Mucosa of descending colon (tissue), 3 donors: ENCODE data around the gene DCAF7. TPM values are rescaled to one million over a fixed set of nuclear protein-coding genes. Genes with fewer than 3 reads are reported as not detected.

Source experiments
- ATAC-seq: fragments of 200-7000 bp; cut with Tn5 transposase; one replicate; pipeline ENCODE4 v1.9.1; 2020; ENCODE audit warnings: mild to moderate bottlenecking, moderate library complexity
- DNase-seq, 3 donors: peaks; one replicate each; pipeline ENCODE4 v3.0.0-alpha.2; 2020
- H3K36me3 ChIP-seq: fragments of 200-600 bp; one replicate; pipeline ENCODE4 v1.8.0; 2021; ENCODE audit warnings: low read depth, mild to moderate bottlenecking
- H3K4me1 ChIP-seq: fragments of 200-600 bp; one replicate; pipeline ENCODE4 v1.8.0; 2021; ENCODE audit warnings: low read depth, mild to moderate bottlenecking
- H3K4me3 ChIP-seq: fragments of 200-600 bp; one replicate; pipeline ENCODE4 v1.8.0; 2021; ENCODE audit warnings: mild to moderate bottlenecking
- H3K9me3 ChIP-seq: fragments of 200-600 bp; one replicate; pipeline ENCODE4 v1.8.0; 2021; ENCODE audit warnings: mild to moderate bottlenecking
- intact Hi-C, 2 donors: fragments of 100-400 bp; cut with DNase I in 1 of 2; cut with micrococcal nuclease in 1 of 2; formaldehyde crosslinking; loops; one replicate each; pipeline versions ENCODE4 v1.11.0 to v1.11.1; 2022; cut with DNase I, micrococcal nuclease
- total RNA-seq, 3 donors: library from RNA; stranded (reverse); fragmentation: NEBNext Ultra II Directional in 2 of 3; extraction: Animal tissue kit (Norgen Biotek cat#: 25700) in 2 of 3; gene quantifications; one replicate each; pipeline versions ENCODE4 v1.2.1 to v1.2.4, GENCODE V29; 2021 to 2023
- TF ChIP-seq, protein P1 (sequence below): fragments of 200-600 bp; IDR thresholded peaks from one replicate; pipeline ENCODE4 v1.8.0; 2022; ENCODE audit warnings: antibody characterized with exemption, mild to moderate bottlenecking
- donor health status: DM: no; HTN: no; CAD: no; lungs with moderate emphysema.
- donor health status: DM: no; HTN: no; CAD: no.
- donor health status: DM: no; HTN: yes; CAD: no.

DCAF7 gene
- total RNA-seq, 3 donors from 2014 or later = 69.0 to 87.3 (median 84.9) TPM

GRCh38 chr17:63538693-63539595, 11.3 kb upstream of the DCAF7 start:
- H3K4me3 ChIP-seq = no peak overlapping the region

GRCh38 chr17:63540590-63540989, 9.7 kb upstream of the DCAF7 start:
- DNase-seq (no peak), ATAC-seq (no peak)
- no peaks in the 10 kb centered on the region for H3K36me3 ChIP-seq
- H3K4me1 ChIP-seq = peaks cover 8% of the 10 kb centered on the region
- no peak overlapping the region for H3K4me3 ChIP-seq
- TF ChIP-seq, protein P1, sequence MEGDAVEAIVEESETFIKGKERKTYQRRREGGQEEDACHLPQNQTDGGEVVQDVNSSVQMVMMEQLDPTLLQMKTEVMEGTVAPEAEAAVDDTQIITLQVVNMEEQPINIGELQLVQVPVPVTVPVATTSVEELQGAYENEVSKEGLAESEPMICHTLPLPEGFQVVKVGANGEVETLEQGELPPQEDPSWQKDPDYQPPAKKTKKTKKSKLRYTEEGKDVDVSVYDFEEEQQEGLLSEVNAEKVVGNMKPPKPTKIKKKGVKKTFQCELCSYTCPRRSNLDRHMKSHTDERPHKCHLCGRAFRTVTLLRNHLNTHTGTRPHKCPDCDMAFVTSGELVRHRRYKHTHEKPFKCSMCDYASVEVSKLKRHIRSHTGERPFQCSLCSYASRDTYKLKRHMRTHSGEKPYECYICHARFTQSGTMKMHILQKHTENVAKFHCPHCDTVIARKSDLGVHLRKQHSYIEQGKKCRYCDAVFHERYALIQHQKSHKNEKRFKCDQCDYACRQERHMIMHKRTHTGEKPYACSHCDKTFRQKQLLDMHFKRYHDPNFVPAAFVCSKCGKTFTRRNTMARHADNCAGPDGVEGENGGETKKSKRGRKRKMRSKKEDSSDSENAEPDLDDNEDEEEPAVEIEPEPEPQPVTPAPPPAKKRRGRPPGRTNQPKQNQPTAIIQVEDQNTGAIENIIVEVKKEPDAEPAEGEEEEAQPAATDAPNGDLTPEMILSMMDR = no peak
- intact Hi-C loops = no loop called here
- H3K9me3 ChIP-seq = no peaks in the 10 kb centered on the region

More at GRCh38 chr17:63538693-63539595, 11.3 kb upstream of the DCAF7 start:
- TF ChIP-seq, protein P1 = no peak
- ATAC-seq (no peak), DNase-seq (no peak)
- no peaks in the 10 kb centered on the region for H3K36me3 ChIP-seq
- no peaks in the 10 kb centered on the region for H3K9me3 ChIP-seq
- intact Hi-C loops = no loop called here
- H3K4me1 ChIP-seq = peaks cover 8% of the 10 kb centered on the region

DNA sequence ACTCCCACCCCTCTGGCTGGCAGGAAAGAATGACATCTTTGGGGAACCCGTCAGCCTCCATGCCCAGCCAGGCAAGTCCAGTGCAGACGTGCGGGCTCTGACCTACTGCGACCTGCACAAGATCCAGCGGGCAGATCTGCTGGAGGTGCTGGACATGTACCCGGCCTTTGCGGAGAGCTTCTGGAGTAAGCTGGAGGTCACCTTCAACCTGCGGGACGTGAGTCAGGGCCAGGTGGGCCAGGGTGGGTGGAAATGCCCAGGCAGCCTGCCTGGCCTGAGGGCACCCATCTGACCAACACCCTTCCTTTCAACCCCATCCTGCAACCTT, 8.1 kb upstream of the DCAF7 start:
- DNase-seq = no peak
- TF ChIP-seq, protein P1 = no peak
- Histone ChIP-seq H3K9me3 (no peaks in the 10 kb centered on the region), H3K36me3 (no peaks in the 10 kb centered on the region), H3K4me1 (peaks cover 8% of the 10 kb centered on the region), H3K4me3 (no peak overlapping the region)
- ATAC-seq = no peak
- intact Hi-C loops = no loop called here

DNA sequence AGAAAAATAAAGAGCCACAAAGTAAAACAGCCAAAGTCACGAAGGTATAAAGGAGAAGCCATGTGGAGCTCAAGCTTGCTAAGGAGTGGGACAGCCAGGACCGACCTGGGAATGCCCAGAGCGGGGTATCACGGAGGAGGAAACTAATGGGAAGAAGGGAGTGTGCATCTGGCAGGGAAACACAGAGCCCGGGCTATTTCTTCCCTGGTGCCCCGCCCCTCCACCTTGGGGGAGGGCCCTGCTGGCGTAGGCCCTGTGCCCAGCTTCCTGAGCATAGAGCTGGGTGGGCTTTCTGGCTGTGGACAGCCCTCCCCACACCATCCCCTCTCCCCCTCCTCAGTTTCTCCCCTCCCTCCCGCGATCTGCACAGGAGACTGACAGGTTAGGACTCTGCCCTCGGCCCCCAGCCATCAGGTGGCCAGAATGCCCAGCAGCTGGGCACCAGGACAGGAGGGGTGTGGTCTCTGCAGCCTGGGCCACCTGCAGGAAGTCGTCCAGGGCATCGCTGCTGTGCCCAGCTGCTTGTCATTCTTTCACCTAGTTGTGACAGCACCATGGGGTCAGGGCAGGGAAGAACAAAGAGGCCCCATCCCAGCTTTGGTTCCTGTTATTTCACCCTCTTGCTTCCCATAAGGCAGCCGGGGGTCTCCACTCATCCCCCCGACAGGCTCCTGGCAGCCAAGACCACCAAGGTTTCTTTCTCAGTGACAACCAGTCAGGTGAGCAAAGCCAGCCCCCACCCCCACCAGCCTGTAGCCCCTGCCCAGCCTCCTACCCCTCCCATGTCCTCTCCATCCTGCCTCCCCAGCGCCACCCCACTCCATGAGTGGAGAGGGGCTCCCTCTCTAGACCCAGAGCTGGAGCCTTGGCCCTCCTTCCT, 7.1 kb upstream of the DCAF7 start:
- TF ChIP-seq, protein P1 = no peak
- intact Hi-C loops = no loop called here

GRCh38 chr17:63543822-63544420, 6.4 kb upstream of the DCAF7 start:
- Histone ChIP-seq H3K4me1 (no peaks in the 10 kb centered on the region), H3K36me3 (no peaks in the 10 kb centered on the region), H3K9me3 (no peaks in the 10 kb centered on the region), H3K4me3 (no peak overlapping the region)
- TF ChIP-seq, protein P1 = no peak
- no peak for DNase-seq
- ATAC-seq = no peak
- intact Hi-C loops = no loop called here

More for the DNA sequence above, 7.1 kb upstream of the DCAF7 start:
- Histone ChIP-seq H3K36me3 (no peaks in the 10 kb centered on the region), H3K4me3 (no peak overlapping the region), H3K4me1 (peaks cover 4% of the 10 kb centered on the region), H3K9me3 (no peaks in the 10 kb centered on the region)
- DNase-seq (peak; percentile 54 to 68 (median 59)), ATAC-seq (peak; percentile 87)
